ENCODE measurements around the gene CCDC141.
"Not testable (repeated sequence)": the region's sequence is repeated elsewhere in the genome, so short reads cannot be mapped to it uniquely, and the experiment has no call there.

The CCDC141 gene

GRCh38 chr2:179049546-179050311 lies at the start of gene CCDC141:
CCDC141 (minus strand) TSS chr2:179050137; CDS start chr2:179049941, 196 bp downstream.
- DNase-seq (peak; percentile 24), ATAC-seq (replicated peaks) (peak; percentile 91 to 93)
- Mint-ChIP-seq H3K9me3 (no peaks in the 10 kb centered on the region), H3K36me3 (no peaks in the 10 kb centered on the region), H3K4me1 (peaks cover 14 to 51% of the 10 kb centered on the region in 2 donors), H3K27ac (peak within 1 kb of the TSS; percentile 89), H3K27me3 (no peaks in the 10 kb centered on the region), H3K4me3 (peak within 1 kb of the TSS; percentile 87 to 90)

- no peaks in the 10 kb centered on the region for H3K9me3 Mint-ChIP-seq
- H3K4me1 Mint-ChIP-seq: peaks cover 22 to 29% of the 10 kb centered on the region in 2 donors
- no peaks in the 10 kb centered on the region for H3K27me3 Mint-ChIP-seq
Measured at GRCh38 chr2:179098080-179098689, 48.2 kb upstream of the CCDC141 start.

GRCh38 chr2:179097131-179097530 lies 47.2 kb upstream of the CCDC141 start:
- Mint-ChIP-seq H3K4me1 (peaks cover 22 to 29% of the 10 kb centered on the region in 2 donors), H3K36me3 (no peaks in the 10 kb centered on the region), H3K27ac (no peak overlapping the region), H3K4me3 (no peak overlapping the region), H3K27me3 (no peaks in the 10 kb centered on the region), H3K9me3 (peaks cover 0 to under 1% of the 10 kb centered on the region in 2 donors)
- DNase-seq: no peak
- no peak for ATAC-seq (replicated peaks)

More at GRCh38 chr2:179098080-179098689, 48.2 kb upstream of the CCDC141 start:
- Mint-ChIP-seq H3K4me3 (no peak overlapping the region), H3K27ac (no peak overlapping the region), H3K36me3 (no peaks in the 10 kb centered on the region)
- DNase-seq (no peak), ATAC-seq (replicated peaks) (no peak)

GRCh38 chr2:179096090-179096489 lies 46.2 kb upstream of the CCDC141 start:
- peak overlapping the region; percentile 65 for H3K27ac Mint-ChIP-seq
- H3K4me3 Mint-ChIP-seq: peak overlapping the region in 1 of 2 donors; percentile 10

GRCh38 chr2:179092912-179093311 lies 43.0 kb upstream of the CCDC141 start:
- H3K4me1 Mint-ChIP-seq: peaks cover 22 to 29% of the 10 kb centered on the region in 2 donors
- not testable (repeated sequence) for H3K4me3 Mint-ChIP-seq; H3K36me3 Mint-ChIP-seq; H3K27me3 Mint-ChIP-seq; H3K9me3 Mint-ChIP-seq; ATAC-seq (replicated peaks); DNase-seq; H3K27ac Mint-ChIP-seq

More at GRCh38 chr2:179096090-179096489, 46.2 kb upstream of the CCDC141 start:
- ATAC-seq (replicated peaks) (peak; percentile 92 to 95), DNase-seq (no peak)
- peaks cover 22 to 29% of the 10 kb centered on the region in 2 donors for H3K4me1 Mint-ChIP-seq
- peaks cover 0 to 1% of the 10 kb centered on the region in 2 donors for H3K36me3 Mint-ChIP-seq
- peaks cover 1 to 4% of the 10 kb centered on the region in 2 donors for H3K9me3 Mint-ChIP-seq
- H3K27me3 Mint-ChIP-seq: no peaks in the 10 kb centered on the region

- ATAC-seq (replicated peaks) (no peak), DNase-seq (no peak)
- Mint-ChIP-seq H3K4me1 (peaks cover 0 to 2% of the 10 kb centered on the region in 2 donors), H3K4me3 (no peak overlapping the region), H3K27ac (no peak overlapping the region), H3K9me3 (peaks cover 15% of the 10 kb centered on the region in 2 donors), H3K27me3 (no peaks in the 10 kb centered on the region), H3K36me3 (peaks cover 4 to 6% of the 10 kb centered on the region in 2 donors)
Measured at GRCh38 chr2:179082697-179083096, 32.8 kb upstream of the CCDC141 start.

- DNase-seq (no peak), ATAC-seq (replicated peaks) (no peak)
- no peaks in the 10 kb centered on the region for H3K27me3 Mint-ChIP-seq
- peaks cover 0 to 2% of the 10 kb centered on the region in 2 donors for H3K4me1 Mint-ChIP-seq
- peaks cover 10 to 11% of the 10 kb centered on the region in 2 donors for H3K36me3 Mint-ChIP-seq
- no peak overlapping the region for H3K27ac Mint-ChIP-seq
- peaks cover 20 to 21% of the 10 kb centered on the region in 2 donors for H3K9me3 Mint-ChIP-seq
- no peak overlapping the region for H3K4me3 Mint-ChIP-seq
Measured at GRCh38 chr2:179081954-179082353, 32.0 kb upstream of the CCDC141 start.

GRCh38 chr2:179072527-179072926 lies 22.6 kb upstream of the CCDC141 start:
- no peaks in the 10 kb centered on the region for H3K27me3 Mint-ChIP-seq
- ATAC-seq (replicated peaks): no peak
- no peak overlapping the region for H3K27ac Mint-ChIP-seq
- peaks cover 10 to 17% of the 10 kb centered on the region in 2 donors for H3K36me3 Mint-ChIP-seq
- H3K4me1 Mint-ChIP-seq: no peaks in the 10 kb centered on the region
- peaks cover 17 to 19% of the 10 kb centered on the region in 2 donors for H3K9me3 Mint-ChIP-seq
- DNase-seq: no peak
- no peak overlapping the region for H3K4me3 Mint-ChIP-seq

- Mint-ChIP-seq H3K27ac (no peak overlapping the region), H3K4me1 (no peaks in the 10 kb centered on the region), H3K9me3 (peaks cover 11 to 15% of the 10 kb centered on the region in 2 donors), H3K36me3 (peaks cover 4 to 10% of the 10 kb centered on the region in 2 donors), H3K4me3 (no peak overlapping the region), H3K27me3 (no peaks in the 10 kb centered on the region)
- DNase-seq: no peak
- no peak for ATAC-seq (replicated peaks)
Measured at GRCh38 chr2:179071810-179072355, 21.9 kb upstream of the CCDC141 start.

GRCh38 chr2:179070895-179071294 lies 21.0 kb upstream of the CCDC141 start:
- H3K36me3 Mint-ChIP-seq: peaks cover 0 to 6% of the 10 kb centered on the region in 2 donors
- no peak for ATAC-seq (replicated peaks)
- H3K4me3 Mint-ChIP-seq: no peak overlapping the region
- H3K27ac Mint-ChIP-seq: no peak overlapping the region
- peaks cover 10 to 11% of the 10 kb centered on the region in 2 donors for H3K9me3 Mint-ChIP-seq
- no peaks in the 10 kb centered on the region for H3K4me1 Mint-ChIP-seq
- DNase-seq: no peak
- no peaks in the 10 kb centered on the region for H3K27me3 Mint-ChIP-seq

- ATAC-seq (replicated peaks) (no peak), DNase-seq (no peak)
- Mint-ChIP-seq H3K4me1 (no peaks in the 10 kb centered on the region), H3K27ac (no peak overlapping the region), H3K36me3 (peaks cover 0 to 6% of the 10 kb centered on the region in 2 donors), H3K27me3 (no peaks in the 10 kb centered on the region), H3K4me3 (no peak overlapping the region), H3K9me3 (peaks cover 10 to 13% of the 10 kb centered on the region in 2 donors)
Measured at GRCh38 chr2:179069685-179070084, 19.7 kb upstream of the CCDC141 start.

GRCh38 chr2:179068991-179069643 lies 19.2 kb upstream of the CCDC141 start:
- no peak for ATAC-seq (replicated peaks)
- Mint-ChIP-seq H3K27ac (no peak overlapping the region), H3K27me3 (no peaks in the 10 kb centered on the region), H3K4me3 (no peak overlapping the region), H3K4me1 (no peaks in the 10 kb centered on the region), H3K9me3 (peaks cover 10 to 13% of the 10 kb centered on the region in 2 donors), H3K36me3 (peaks cover 0 to 6% of the 10 kb centered on the region in 2 donors)
- DNase-seq: no peak

- peaks cover 6 to 26% of the 10 kb centered on the region in 2 donors for H3K4me1 Mint-ChIP-seq
- peak; percentile 67 to 71 for ATAC-seq (replicated peaks)
- H3K27me3 Mint-ChIP-seq: no peaks in the 10 kb centered on the region
- peak overlapping the region in 1 of 2 donors; percentile 5 for H3K4me3 Mint-ChIP-seq
- H3K27ac Mint-ChIP-seq: no peak overlapping the region
- DNase-seq: no peak
- H3K9me3 Mint-ChIP-seq: peaks cover 0 to 1% of the 10 kb centered on the region in 2 donors
- no peaks in the 10 kb centered on the region for H3K36me3 Mint-ChIP-seq
Measured at GRCh38 chr2:179059026-179059700, 9.2 kb upstream of the CCDC141 start.
